Measurements from ENCODE around the gene SEC23IP.
"Not testable (repeated sequence)": the region's sequence is repeated elsewhere in the genome, so short reads cannot be mapped to it uniquely, and the experiment has no call there.

SEC23IP gene

DNA sequence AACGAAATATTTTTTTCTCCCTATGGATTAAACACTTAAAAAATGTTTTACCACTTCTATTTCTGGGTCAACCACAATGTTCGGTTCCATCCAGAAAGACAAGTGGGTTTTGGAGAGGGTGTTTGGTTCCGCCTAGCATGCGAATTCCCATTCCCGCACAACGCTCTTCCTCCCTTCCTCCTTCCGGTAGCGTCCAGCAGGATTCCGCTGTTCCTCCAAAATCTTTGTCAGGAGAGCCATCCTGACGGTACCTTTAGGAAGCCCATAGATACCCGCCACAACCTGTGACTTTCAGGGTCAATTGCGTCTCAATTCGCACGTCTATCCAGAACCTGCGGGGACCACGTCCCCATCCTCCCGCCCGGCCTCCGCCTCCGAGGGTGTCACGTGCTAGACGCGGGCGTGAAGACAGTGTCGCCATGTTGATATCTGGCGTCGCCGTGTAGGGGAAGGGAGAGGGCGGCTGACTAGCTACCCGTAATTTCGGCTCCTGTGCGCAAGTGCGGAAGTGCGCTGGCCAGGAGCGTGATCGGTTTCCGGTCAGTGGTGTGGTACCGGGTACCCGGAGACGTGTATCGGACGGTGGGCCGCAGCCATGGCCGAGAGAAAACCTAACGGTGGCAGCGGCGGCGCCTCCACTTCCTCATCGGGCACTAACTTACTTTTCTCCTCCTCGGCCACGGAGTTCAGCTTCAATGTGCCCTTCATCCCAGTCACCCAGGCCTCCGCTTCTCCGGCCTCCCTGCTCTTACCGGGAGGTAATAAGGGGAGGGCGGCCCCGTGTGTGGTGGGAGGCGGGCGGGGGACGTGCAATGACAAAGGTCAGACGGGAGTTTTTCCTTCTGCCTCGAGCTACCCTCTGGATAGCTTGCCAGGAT is at the start of gene SEC23IP:
Gene SEC23IP (plus strand): TSS at position 543 of the 878 bp plus-strand sequence. CDS start 53 bp downstream, at position 596.
- peak; percentile 84 for DNase-seq (ENCODE audit: low read depth)

GRCh38 chr10:119845656-119846055 is 46.9 kb upstream of the SEC23IP start:
- no peak for DNase-seq (ENCODE audit: low read depth)

DNA sequence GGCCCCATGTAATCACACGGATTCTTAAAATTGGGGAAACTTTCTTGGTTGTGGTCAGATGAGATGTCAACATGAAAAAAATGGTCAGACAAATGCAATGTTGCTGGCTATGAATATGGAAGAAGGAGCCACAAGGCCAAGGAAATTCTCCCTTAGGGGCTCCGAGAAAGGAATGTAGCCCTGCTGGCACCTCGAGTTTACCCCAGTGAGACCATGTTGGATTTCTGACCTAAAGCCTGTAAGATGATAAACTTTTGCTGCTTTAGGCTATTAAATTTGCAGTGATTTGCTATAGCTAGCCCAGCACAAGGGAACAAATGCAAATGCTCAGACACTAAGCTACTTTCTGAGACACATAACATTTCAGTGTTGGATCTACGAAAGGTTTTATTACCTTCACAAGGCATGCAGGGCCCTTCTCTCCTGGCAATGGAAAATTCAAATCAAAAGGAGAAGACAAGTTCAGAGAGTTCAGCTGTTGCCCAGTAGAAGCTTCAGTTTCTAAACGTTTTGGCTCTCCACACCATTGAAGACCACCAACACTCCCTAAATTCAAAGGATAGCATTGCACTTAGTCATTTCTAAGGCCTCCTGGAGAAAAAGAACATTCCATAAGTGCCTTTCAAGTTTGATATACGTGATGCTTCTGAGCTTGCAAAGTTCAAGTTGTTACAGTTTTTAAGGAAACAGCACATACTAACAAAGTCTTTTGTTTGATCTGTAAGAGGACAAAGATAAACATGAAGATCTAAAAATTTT is 43.3 kb upstream of the SEC23IP start:
- no peak for DNase-seq (ENCODE audit: low read depth)

DNA sequence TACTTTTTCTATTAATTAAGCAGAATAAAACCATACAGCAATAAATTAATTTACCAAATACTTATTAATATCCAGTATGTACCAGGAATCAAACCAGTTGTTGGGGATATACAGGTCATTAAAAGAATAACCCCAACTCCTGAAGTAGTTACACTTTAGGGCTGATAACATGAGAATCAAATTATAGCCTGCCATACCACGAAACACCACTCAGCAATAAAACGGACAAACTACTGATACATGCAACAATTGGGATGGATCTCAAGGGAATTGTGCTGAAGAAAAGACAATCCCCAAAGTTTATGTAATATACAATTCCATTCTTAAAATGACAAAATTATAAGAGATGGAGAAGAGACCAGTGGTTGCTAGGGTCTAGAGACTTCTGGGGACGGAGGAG is 42.6 kb upstream of the SEC23IP start:
- DNase-seq (ENCODE audit: low read depth): no peak

DNA sequence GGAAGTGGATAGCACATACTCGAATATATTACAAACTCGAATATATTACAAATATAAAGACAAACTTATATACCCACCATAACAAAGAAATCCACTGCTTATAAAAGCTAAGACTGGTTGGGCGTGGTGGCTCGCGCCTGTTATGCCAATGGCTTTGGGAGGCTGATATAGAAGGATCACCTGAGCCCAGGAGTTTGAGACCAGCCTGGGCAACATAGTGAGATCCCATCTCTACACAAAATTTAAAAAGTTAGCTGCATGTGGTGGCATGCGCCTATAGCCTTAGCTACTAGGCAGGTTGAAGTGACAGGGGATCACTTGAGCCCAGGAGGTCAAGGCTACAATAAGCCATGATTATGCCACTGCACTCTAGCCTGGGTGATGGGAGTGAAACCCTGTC is 40.3 kb upstream of the SEC23IP start:
- DNase-seq (ENCODE audit: low read depth): no peak

- no peak for DNase-seq (ENCODE audit: low read depth)
Observed at GRCh38 chr10:119852822-119853221, 39.7 kb upstream of the SEC23IP start.

- no peak for DNase-seq (ENCODE audit: low read depth)
Observed at GRCh38 chr10:119853574-119853973, 39.0 kb upstream of the SEC23IP start.

DNA sequence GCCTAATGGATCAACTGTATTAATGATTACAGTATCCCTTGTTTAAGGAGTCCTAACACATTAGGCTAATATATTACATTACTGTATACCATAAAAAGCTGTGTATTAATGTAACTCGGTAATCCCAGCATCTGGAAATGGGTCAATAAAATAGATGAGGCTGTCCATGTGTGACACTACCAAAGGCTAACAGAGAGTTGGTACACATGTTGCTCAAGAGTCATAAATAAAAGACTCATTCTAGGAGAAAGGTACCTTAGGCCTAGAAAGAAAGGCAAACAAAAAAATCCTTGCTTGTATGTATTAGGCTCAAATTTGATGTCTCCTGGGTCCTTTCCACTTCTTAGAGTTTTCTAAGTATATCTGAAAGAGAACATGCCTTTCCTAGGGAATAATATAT is 34.5 kb upstream of the SEC23IP start:
- no peak for DNase-seq (ENCODE audit: low read depth)

DNA sequence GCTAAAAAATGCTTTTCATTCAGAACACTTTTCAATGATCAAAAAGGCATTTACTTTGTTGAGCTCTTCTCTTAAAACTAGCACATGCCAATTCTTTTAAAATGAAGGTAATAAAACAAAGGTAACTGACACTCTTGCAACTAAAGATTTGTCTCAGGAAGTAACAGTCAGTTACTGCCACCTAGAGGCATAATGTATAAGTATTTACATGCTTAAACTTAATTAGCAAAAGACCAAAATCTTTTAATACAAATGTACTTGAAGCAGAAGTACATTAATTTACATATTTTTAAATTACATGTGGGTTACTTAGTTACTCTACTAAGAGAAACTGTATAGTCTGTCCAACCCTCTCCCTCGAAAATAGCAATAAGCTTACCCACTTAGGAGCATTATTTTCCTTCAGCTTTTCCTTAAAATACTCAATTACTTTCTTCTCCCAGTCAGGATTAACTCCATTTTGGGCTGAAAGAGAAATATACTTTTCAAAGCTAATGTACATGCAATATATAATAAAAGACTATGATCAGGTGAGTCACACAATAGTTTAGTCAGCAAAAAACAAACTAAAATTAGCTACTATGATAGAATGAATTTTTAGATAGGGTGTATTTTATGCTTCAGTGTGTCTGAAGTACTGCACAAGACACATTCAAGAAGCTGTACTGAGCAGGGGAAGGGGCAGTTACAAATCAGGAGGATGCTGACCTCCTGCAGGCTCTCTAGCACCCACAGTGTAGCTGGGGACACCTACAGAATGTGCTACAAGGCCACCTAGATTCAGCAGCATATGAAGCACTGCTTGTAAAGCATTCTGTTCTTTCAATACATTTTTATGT is 32.9 kb upstream of the SEC23IP start:
- DNase-seq (ENCODE audit: low read depth): no peak

DNA sequence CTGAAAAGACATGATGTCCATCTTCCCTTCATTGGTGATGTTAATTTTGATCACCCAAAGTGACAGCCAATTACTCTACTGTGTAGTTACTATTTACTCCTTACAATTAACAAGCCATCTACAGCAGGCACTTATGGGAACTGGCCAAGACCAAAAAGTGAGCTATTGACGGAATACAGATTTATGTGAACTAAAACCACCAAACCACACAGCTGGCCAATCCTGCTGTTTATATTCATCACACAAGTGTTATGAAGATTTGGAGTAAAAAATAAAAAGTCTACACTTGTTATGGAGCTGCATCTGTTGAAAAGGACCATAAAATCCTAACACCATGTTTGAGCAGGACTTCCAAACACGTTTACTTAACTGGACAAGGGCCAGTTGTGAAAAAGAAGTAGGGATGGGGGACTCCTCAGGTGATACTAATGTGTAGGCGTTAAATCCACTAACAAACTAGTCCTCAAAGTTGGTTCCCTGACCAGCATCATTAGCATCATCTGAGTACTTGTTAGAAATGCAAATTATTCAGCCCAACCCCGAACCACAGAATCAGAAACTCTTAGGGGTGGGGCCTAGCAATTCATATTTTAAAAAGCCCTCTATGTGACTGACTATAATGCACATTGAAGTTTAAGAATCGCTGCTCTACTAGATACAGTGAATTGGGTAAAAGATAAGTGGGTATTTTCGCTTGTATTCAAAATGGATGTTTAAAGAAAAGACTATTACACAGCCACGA is 31.5 kb upstream of the SEC23IP start:
- no peak for DNase-seq (ENCODE audit: low read depth)

DNA sequence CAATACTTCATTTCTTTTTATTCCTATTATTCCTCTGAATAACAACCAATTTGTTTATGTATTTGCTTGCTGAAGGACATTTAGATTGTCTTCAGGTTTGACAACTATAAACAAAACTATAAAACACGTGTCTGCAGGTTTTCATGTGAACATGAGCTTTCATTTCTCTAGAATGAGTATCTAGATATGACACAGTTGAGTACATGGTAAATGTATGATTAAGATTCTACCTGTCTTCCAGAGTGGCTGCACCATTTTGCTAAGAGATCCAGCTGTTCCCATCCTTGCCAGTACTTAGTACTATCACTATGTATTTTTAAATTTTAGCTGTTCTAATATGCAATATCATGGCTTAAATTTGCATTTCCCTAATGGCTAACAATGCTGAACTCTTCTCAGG is 30.0 kb upstream of the SEC23IP start:
- no peak for DNase-seq (ENCODE audit: low read depth)

GRCh38 chr10:119863951-119864565 is 28.5 kb upstream of the SEC23IP start:
- no peak for DNase-seq (ENCODE audit: low read depth)

- DNase-seq (ENCODE audit: low read depth): no peak
Observed at GRCh38 chr10:119865699-119866240, 26.8 kb upstream of the SEC23IP start.

DNA sequence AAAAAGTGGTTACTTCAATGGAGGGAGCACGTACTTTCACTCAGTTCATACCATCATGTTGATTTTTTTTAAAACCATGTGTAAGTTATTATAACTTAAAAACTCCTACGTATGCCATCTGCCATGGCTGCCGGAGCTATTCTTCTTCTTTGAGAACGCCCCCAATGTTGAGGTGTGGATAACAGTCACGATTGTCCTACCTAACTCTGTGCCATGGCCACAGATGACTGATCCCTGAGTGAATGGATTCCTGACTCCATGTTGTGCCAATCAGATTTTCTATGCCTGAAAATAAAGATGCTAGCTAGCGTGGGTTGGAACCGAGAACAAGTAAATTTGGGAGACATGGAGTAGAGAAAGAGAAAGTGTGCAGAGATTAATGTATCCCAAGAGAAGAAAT is 25.2 kb upstream of the SEC23IP start:
- no peak for DNase-seq (ENCODE audit: low read depth)

DNA sequence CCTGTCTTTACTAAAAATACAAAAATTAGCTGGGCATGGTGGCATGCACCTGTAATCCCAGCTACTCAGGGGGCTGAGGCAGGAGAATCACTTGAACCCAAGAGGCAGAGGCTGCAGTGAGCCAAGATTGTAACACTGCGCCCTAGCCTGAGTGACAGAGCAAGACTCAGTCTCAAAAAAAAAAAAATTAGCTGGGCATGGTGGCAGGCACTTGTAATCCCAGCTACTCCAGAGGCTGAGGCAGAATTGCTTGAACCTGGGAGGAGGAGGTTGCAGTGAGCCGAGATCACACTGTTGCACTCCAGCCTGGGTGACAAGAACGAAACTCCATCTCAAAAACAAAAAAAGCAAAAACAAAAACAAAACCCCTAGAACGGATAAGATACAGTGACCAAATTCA is 23.1 kb upstream of the SEC23IP start:
- DNase-seq (ENCODE audit: low read depth): not testable (repeated sequence)

- peak; percentile 51 for DNase-seq (ENCODE audit: low read depth)
Observed at GRCh38 chr10:119871881-119872609, 20.5 kb upstream of the SEC23IP start.

GRCh38 chr10:119872610-119872859 is 20.0 kb upstream of the SEC23IP start, which contains the start of gene MCMBP:
Gene MCMBP (minus strand): TSS chr10:119872843. CDS start chr10:119872584, 259 bp downstream.
- no peak for DNase-seq (ENCODE audit: low read depth)

DNA sequence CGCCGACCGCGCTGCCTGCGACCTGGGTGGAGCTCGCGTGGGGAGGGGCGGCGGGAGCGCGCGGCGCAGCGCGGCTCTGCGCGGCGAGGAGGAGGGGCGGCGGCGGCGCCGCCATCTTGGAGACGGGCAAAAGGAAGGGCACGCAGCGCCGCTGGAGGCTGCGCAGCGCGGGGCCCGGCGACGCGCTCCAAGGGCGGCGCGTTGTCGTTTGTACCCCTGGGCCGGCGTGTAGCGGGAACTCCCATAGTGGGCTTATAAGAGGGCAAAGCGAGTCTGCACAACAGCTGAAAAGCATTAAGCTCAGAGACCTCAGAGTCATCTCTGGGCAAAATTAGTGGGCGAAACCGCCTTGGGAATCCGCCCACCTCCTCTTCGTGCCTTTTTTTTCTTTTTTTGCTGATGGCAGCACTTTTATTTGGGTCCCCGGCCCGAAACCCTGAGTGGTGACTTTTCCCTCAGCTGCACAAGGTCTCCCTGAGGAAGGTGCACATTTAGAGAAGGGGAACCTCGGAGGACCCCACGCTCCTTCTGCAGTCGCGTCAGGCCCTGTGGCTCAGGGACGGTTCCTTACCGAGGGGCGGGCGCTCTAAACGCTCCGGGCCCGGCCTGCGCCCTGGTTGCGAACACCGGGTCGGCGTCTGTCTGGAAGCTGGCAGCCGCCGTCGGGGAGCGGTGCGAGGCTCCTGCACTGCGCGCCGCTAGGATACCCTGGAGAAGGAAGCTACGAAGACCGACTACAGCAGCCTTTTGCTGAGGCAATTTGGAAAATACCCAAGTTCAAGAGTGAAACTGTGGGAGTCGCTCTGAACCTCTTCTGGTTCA is 19.5 kb upstream of the SEC23IP start:
- peak; percentile 80 for DNase-seq (ENCODE audit: low read depth)

DNA sequence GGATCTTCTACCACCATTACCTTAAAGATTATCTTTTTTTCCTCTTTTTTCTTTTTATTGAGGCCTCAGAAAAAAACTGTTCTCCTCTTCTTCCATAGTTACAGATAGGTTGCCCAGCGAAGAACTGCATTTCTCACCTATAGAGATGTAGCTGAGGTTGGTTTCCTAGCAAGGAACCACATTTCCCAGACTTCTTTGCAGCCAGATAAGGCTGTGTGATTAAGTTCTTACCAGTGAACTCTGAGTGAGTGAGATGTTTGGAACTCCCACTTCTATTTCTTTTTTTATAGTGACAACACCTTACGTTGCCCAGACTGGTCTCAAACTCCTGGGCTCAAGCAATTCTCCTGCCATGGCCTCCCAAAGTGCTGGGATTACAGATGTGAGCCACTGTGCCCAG is 14.0 kb upstream of the SEC23IP start:
- no peak for DNase-seq (ENCODE audit: low read depth)

All from T-helper 22 cell (primary cell).